ENCODE data around the gene SRSF3.
"Not testable (repeated sequence)": the region's sequence is repeated elsewhere in the genome, so short reads cannot be mapped to it uniquely, and the experiment has no call there.

SRSF3 gene

DNA sequence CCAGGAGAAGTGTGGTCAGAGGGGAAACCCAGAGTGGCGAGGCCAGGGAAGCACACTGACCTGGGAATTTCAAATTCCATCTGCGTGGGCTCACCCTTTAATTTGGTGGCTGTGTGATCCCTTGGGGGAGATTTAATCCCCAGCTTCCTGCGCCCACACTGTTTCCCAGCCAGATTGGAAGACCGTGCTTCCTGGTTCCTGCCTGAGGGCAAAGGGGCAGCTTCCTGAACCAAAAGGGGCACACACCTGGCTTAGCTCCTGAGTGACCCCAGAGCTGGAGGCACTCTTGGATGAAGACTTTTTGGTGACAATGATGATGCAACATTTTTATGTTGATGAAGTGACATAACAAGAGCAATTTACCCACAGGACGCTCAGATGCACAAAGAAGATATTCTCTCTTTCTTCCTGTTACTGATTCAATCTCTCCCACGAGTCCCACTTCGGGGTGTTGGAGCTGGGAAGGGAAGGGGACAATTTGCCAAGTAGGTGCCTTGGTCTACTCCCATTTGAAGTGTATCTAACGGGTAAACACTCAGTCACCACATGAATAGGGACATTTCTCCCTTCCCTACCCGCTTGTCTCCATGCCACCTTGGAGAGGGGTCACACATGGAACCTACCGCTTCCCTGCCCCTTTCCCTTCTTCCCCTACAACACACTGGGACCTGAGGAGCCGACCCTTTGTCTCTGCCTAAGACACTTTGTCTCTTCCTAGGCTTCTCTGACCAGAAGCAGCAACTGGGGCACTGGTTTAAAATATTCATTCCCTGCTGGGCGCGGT lies 55.7 kb downstream of the SRSF3 start:
- no peak for DNase-seq (ENCODE audit: low read depth in 2 of 2)

DNA sequence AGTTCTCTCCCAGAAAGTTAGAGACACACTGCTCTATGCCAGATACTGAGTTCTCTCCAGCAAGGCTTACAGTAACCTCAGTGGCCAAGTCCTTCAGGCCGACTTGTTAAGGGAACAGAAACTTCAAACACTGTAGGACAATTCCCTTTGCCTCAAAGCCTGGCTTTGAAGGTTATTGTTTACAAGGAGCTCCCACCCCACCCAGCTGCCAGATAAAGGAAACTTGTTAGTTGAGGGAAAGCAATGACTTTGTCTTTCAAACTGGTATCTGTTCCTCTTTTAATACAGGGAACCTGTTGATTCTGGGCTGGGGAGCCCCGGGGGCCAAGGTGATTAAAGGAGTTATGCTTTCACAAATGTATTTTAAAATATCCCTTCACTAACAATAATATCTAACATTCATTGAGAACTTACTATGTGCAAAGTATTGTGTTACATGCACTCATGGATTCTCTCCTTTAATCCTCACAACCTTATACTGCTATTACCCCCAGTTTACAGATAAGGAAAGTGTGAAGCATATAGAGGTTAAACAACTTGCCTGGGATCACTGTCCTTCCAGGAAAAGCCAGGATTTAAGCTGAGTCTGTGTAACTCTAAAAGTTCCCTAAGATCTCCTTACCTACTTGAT lies 56.8 kb downstream of the SRSF3 start:
- DNase-seq (ENCODE audit: low read depth in 2 of 2), result no peak

DNA sequence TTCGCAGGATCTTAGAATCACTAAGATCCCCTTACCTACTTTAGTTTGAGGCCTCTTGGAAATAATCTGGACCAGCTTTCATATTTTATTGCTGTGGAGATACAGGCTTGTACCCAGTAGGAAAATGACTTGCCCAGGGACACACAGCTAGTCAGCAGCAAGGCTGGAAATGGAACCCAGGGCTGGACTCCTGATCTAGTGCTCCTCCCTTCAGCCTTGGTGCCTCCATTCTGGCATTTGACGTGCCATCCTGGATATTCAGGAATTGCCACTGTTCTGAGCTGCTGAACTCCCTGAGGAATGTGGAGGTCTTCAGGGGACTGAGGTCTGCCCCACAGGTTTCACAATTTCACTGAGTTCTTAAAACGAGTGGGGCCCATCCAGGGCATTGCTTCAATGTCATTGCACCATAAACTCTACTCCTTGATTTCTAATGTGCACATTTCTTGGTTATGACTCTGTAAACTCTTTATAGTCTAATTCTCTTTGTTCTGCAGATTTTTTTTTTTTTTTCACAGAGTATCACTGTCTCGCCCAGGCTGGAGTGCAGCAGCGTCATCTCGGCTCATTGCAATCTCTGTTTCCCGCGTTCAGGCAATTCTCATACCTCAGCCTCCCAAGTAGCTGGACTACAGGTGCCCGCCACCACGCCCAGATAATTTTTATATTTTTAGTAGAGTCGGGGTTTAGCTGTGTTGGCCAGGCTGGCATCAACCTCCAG lies 57.7 kb downstream of the SRSF3 start:
- DNase-seq (ENCODE audit: low read depth in 2 of 2), result no peak

DNA sequence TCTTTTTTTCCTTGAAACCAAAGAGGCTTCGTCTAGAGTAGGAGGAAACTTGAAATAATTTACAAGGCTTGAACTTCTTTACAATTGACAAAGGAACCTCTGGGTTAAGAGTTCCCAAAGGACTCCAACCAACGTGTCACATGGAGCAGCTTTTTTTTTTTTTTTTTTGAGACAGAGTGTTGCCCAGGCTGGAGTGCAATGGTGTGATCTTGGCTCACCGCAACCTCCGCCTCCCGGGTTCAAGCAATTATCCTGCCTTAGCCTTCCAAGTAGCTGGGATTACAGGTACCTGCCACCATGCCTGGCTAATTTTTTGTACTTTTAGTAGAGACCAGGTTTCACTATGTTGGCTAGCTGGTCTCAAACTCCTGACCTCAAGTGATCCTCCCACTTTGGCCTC lies 60.3 kb downstream of the SRSF3 start:
- not testable (repeated sequence) for DNase-seq (ENCODE audit: low read depth in 2 of 2)

Data from stimulated activated CD8-positive, alpha-beta memory T cell treated with anti-CD3 and anti-CD28 coated beads, Interleukin-7, amount 100 ng/mL, for 1 hour (primary cell).